NCI-H187 treated with DMSO at 0.1 percent for 48 hours (cell line): ENCODE results near the gene DCBLD1.
"Not testable (repeated sequence)": the region's sequence is repeated elsewhere in the genome, so short reads cannot be mapped to it uniquely, and the experiment has no call there.

Source experiments
- DNase-seq: peaks from one replicate; lab custom pipeline; 2025; lab: John Stamatoyannopoulos, UW

DCBLD1 gene

DNA sequence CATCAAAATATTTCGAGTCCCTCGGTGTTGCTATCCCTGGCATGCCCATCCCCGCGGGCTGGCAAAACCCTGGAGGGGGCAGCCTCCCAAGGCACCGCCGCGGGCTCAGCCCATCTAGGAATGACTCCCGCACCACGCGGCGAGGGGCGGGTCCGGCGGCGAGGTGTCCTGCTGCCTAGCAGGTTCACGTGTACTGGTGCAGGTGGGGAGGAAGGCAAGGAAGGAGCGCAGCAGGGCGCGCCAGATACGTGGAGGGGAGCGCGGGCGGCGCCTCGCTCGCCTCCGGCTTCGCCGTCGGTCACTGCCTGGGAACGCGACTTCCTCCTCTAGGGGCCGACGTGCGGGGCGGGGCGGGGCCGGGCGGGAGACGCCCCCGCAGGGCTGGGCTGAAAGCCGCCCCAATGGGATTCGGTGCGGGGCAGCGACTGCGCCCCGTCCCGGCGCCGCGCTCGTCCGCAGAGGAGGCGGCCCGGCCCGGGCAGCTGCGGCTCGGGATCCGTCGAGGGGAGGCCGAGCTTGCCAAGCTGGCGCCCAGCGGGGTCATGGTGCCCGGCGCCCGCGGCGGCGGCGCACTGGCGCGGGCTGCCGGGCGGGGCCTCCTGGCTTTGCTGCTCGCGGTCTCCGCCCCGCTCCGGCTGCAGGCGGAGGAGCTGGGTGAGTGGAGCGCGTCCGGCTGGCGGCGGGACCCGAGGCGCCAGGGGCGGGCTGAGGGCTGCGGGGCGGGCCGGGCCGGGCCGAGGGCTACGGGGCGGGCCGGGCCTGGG lies at the start of gene DCBLD1:
Gene DCBLD1 (plus strand): TSS at position 435 of the 764 bp plus-strand sequence. CDS start 108 bp downstream, at position 543.
- no peak for DNase-seq

DNA sequence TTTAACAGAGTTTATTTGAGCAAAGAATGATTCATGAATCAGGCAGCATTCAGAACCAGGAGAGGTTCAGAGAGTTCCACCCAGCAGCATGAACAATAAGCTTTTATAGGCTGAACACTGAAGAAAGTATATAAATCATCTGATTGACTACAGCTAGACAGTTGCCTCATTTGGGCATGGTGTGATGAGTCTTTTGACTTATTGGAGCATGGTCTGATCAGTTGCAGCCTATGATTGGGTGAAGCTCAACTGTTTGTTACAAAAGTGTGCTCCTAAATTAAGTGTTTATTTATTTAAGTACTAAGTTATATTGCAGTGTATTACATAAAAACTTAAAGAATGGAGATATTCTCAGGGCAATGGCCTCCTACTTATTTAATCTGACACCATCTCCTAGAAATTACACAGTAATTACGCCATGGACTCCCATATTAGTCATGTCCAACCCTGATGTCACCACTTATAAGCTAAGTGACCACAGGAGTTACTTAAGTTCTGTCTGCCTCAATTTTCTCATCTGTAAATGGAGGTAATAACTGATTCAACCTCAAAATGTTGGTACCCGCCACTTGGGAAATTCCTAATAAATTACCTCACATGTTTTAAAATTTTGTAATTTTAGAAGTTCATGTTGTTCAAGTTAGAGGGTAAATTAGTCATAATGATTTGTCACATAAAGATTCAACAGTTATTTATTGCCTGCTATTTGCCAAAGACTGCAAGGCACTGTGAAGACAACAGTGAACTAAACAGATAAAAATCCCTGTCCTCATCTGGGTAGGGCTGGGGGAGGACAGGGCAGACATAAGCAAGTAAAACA lies 41.6 kb upstream of the DCBLD1 start:
- DNase-seq: no peak

DNA sequence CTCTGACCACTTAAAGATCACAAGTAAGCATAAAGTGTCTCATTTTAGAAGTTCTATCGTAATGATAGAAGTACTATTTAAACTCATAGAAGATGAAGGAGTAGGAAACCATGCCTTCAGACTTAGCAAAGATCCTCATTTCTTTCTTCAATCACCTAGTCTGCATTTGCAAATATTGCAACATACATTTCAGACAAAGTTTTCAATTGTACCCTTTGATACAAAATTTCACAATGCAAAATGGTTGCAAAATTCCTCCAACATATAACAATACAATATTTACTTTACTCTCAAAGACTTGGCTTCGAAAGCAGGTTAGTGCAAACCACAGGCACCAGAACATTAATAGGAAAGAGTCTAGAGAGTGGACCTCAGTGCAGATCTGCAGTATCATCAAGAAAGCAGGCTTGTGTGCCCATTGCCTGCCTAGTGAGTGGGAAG lies 40.6 kb upstream of the DCBLD1 start:
- no peak for DNase-seq

DNA sequence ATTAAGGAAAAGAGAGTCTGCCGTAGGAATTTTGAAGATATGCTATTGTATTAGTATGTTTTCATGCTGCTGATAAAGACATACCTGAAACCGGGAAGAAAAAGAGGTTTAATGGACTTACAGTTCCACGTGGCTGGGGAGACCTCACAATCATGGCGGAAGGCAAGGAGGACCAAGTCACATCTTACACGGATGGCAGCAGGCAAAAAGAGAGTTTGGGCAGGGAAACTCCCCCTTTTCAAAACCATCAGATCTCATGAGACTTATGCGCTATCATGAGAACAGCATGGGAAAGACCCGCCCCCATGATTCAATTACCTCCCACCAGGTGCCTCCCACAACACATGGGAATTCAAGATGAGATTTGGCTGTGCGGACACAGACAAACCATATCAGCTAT lies 40.2 kb upstream of the DCBLD1 start:
- DNase-seq: not testable (repeated sequence)

DNA sequence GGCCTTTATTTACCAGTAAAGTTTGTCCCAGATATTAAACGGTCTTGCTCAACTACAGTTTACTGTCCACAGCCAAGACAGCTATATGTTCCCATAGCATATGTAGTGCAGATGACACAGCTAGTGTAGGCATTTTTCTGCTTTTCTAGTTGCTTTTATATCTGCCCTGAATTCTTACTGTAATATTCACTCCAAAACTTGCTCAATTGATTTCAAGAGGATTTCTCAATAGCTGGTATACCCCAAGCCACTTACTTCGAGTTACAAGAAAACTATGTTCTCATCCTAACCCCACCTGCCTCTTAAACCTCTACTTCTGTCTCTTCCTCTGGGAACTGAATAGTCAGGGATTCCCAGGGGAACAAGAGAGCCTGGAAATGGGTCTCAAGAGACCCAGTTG lies 37.9 kb upstream of the DCBLD1 start:
- no peak for DNase-seq

DNA sequence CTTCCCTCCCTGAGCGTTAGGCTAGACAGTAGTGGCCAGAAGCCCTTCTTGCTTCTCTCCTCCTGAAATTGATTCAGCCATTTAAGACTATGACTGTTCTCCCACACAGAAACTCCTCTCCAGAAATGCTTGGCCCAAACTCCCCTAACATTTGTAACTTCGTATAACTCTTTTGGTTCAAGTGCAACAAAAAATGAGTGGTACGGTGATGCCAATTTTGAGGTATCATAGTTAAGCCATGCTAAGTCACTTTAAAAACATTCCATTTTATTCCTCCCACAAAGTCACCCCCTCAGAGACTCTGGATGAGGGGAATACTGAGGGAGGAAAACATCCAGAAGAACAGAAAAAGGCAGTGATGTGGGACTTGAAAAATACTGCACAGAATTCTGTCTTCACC lies 35.6 kb upstream of the DCBLD1 start:
- DNase-seq: no peak

DNA sequence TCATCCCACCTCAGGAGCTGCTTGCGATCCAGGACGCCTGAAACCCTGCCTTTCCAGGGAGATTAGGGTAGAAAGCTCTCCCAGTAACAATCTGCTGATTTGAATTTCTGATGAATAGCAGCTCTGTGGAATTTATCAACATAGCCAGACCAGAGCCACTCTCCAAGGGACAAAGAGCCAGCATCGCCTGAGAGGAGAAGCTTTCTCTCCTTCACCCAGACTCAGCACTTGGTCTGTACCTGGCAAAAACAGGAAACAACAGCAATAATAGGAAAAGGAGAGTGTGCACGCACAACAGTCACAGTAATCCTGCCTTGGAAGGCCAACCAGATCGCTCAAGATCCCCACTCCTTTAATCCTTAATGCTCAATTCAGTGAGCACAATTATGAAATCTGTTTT lies 34.5 kb upstream of the DCBLD1 start:
- no peak for DNase-seq

DNA sequence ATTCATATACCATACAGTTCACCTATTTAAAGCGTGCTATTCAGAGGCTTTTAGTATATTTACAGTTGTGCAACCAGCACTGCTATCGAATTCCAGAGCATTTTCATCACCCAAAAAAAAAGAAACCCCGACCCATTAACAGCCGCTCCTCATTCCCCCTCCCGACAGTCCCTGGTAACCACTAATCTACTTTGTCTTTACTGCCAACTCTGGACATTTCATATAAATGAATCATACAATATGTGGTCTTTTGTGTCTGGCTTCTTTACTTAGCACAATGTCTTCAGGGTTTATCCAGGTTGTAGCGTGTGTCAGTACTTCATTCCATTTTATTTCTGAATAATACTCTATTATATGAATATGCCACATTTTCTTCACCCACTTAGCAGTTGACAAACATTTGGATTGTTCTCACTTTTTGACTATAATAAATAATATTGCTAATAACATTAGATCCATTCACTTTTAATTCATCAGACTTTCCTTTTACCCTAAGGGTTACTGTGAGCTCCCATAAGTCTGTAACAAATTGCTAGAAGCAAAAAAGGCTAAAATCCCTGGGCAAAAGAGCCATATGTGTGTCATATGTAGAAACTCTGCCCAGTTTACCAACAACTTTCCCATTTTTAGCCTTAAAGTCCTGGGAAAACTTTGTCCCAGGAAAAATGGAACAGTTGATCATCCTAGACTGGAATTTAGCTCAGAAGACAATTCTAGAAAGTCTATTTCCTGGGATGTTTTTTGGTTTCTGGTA lies 33.6 kb upstream of the DCBLD1 start:
- DNase-seq: no peak

DNA sequence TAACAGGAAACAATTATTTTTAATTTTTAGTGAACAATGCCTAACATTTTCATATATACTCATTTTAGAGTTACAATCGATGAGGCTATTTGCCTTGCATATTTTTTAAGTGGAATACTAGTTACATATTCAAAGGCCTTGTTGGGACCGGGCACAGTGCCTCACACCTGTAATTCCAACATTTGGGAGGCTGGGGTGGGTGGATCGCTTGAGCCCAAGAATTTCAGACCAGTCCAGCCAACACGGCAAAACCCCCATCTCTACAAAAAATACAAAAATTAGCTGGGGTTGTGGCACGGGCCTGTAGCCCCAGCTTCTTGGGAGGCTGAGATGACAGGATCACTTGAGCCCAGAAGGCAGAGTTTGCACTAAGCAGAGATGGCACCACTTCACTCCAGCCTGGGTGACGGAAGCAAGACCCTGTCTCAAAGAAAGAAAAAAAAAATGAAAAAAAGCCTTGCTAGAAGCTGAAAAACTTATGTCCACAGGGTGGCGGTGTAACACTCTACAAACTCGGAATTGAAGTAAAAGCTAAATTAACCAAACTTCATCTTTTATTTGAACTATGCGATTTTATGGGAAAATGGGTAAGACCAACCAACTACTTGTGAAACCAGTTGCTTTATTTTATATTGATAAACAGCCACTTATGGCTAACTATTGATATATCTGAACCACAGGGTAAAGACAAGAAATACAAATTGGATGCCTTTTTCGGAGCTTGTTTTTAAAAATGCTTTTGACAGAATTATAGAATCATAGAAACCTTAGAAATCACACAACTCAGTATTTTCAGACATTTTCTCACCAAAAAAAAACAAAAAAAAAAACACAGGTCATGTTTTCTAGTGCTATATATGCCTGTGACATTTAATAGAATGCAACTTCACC lies 32.7 kb upstream of the DCBLD1 start:
- no peak for DNase-seq

DNA sequence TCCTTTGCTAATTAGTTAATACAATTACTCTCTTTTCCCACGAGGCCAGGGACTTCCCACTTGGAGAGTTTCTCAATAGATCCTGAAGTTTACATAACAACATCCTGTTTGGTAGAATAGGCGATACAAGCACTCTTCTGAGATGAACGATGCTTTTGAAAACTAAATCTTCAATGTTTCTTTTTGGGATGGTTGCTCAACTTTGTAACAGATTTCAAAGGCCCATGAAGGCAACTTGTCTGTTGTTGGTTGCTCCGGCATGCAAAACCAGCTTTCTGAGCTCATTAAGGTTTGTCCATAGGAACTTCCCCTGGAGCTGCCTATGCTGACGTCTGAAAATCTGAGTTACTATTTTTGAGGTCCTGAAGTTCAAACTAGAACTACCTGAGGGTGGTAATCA lies 30.8 kb upstream of the DCBLD1 start:
- no peak for DNase-seq

DNA sequence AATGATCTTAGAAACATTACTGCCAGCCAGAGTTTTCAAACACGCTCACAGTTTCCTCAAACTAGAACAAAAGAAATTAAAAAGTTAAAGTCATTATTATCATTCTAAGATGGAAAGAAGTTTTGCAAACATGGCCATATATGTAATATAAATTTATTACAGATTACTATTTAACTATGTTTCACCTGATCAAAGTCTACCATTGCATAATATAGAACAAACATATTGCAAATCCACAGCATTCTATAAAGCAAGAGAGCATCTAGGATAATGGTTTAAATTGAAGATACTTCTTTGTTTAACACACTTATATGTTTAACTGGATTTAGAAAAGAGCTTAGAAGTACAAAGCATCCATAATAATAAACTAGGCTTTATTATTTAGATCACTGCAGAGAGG lies 26.2 kb upstream of the DCBLD1 start:
- no peak for DNase-seq

DNA sequence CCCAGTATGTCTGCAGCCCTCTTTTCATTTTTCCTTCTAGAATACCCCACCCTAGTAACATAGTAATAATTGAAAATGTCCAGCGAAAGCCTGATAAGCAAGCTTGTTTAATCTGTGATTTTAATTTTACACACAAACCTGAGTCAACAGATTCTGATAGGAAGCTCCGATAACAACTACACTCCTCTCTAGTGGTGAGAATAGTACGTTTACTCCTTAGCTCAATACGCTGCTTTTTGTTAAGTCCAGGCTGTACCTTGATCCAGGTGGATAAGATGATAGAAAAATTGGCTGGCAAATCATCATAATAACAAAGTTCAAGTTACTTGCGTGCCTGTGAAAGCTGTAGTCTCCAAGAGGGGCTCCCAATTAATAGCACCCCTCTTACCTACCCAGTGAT lies 25.5 kb upstream of the DCBLD1 start:
- no peak for DNase-seq

DNA sequence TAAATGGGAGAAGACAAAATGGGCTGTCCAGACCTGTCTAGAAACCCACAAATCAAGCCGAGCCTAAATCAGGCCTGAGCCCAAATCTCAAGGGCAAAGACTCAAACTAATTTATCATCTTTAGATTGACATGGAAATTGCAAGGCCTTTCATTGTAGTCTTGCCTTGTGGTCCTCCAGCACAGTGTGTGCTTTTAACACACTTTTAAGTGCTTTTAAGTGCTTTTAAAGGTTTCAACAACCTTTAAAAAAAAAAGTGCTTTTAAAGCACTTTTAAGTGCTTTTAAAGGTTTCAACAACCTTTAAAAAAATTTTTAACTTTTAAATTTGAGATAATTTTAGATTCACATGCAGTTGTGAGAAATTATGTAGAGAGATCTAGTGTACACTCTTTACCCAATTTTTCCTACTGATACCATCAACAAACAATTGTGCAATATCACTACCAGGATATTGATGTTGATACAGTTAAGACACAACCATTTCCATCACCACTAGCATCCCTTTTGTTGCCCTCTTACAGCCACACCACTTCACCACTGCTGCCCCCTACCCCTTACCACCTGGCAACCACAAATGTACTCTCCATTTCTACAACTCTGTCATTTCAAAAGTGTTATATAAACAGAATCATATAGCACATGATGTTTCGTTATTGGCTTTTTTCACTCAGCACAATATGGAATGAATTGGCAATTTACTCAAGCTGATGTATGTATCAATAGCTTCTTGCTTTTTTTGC lies 23.1 kb upstream of the DCBLD1 start:
- peak; percentile 47 for DNase-seq

DNA sequence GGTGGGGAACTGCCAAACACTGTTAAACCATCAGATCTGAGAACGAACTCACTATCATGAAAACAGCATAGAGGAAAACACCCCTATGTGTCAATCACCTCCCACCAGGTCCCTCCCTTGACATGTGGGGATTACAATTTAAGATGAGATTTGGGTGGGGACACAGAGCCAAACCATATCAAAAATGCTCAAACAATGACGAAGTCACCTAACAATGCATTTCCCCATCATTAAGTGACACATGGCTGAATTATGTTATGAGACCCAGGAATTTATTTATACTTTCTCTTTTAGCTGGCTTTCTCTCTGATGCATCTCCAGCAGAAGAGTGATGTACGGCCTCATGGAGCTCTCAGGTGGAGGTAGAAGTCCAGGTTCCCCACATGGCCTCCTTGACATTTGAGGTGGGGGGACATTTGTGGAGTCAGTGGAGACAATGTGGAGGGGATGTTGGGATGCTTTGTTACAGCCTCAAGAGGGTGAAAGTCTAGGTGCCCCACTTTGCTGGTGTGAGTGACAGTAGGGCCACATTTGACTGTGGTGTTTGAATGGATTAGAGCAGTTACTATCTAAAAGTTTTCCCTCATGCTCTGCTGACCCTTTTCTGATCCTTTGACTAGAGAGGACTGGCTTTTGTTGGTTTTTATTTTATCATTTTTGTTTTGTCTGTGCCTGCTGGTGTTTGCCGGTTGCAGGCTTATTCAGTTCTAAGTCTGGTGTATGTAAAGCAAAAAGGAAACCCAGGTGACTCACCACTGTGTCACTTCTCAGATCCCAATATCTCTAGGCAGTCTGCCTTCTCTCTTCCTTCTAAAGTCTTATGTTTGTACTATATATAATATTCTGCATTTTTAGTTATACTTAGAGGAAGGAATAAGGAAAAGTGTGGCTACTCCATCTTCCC lies 18.5 kb upstream of the DCBLD1 start:
- DNase-seq: no peak

DNA sequence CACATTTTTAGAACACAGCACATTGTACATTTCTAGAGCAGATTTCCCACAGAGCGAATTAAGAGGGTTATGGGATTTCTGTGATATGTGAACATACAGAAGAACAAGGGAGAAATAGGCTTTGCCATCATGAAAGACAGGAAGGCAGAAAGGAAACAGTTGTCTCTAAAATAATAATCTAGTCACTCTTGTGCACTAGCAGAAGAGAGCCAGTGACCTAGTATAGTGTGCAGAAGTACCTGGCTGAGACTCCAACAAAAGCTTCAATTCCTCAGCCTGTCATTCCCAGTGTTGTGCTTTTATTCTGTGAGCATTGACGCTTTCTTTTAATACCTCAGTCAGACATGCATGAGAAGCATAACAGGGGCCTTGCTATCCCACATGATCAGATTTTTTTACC lies 17.8 kb upstream of the DCBLD1 start:
- DNase-seq: no peak

DNA sequence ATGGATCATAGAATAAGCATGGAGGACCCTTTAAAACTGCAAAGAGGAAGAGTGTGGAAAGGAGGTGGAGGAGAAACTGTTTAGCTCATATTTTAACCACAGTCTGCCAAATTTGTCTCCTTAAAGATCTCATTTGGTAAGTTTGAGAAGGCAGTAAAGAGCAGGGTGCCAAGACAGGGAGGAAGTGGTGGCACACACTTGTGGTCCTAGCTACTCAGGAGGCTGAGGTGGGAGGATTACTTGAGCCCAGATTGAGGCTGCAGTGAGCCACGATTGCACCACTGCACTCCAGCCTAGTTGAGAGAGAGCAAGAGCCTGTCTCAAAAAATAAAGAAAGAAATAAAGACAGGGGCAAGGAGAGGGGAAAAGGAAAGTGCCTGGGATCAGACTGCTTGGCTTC lies 16.8 kb upstream of the DCBLD1 start:
- no peak for DNase-seq

DNA sequence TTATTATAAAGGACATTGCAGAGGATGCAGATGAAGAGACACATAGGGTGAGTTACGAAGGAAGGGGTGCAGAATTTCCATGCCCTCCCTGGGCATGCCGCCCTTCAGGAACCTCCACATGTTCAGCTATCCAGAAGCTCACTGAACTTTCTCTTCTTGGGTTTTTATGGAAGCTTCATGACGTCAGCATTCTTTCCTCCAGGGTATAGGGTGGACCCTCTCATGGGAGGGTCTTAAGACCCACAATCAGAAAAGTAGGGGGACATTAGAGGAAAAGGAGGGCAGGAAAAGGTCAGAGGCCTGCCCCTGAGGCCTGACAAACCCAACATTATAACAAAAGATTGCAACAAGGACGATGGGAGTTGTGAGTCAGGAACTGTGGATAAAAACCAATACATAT lies 14.6 kb upstream of the DCBLD1 start:
- no peak for DNase-seq

DNA sequence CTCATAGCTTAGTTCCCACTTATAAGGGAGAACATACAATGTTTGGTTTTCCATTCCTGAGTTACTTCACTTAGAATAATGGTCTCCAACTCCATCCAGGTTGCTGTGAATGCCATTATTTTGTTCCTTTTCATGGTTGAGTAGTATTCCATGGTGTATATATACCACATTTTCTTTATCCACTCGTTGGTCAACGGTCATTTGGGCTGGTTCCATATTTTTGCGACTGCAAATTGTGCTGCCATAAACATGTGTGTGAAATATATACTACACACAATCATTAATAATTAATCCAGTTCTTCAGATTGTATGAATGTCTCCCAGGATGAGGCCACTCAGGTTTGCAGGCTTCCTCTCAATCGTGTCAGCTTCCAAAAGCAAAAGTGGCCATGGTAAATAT lies 13.9 kb upstream of the DCBLD1 start:
- not testable (repeated sequence) for DNase-seq

DNA sequence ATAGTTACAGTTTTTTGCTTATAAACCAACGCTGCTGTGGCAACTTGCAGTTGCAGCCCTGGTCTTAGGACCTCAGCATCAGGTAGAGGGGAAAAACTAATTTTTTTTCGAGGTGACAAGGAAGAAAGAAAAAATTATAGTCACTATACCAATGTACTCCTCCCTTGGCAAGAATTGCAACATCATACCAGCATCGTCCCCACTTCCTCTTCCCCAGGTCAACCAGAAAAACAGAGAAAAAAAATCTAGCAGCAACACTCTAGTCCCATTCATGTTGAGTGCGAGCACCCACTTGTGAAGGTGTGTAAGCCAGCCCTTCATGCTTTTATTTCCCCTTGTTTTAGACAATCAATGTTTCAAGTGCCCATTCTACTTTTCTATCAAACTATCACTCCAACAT lies 13.1 kb upstream of the DCBLD1 start:
- DNase-seq: no peak

DNA sequence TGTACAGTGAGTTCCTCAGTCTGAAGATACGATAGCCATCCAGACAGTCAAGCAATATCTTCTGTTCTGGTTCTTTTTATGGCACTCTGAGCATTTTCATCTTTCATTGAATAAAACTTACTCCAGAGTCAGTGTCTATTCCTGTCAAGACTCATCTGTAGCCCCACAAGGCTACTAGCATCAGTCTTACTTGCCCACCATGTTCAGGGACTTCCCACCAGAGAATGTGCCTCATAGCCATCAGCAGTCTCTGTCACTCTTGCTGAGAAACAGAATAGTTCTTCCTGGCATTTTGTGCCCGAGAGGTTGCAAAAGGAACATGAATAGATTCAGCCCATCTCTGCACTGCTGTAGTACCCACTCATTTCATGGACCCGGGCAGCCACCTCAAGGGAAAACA lies 12.7 kb upstream of the DCBLD1 start:
- DNase-seq: no peak
